ENCODE data around the gene MAP7. TPM values are rescaled to one million over a fixed set of nuclear protein-coding genes. Genes with fewer than 3 reads are reported as not detected.

Gene MAP7
- polyA plus RNA-seq, 1 donor from 2014 or later: 5.1 TPM

DNA sequence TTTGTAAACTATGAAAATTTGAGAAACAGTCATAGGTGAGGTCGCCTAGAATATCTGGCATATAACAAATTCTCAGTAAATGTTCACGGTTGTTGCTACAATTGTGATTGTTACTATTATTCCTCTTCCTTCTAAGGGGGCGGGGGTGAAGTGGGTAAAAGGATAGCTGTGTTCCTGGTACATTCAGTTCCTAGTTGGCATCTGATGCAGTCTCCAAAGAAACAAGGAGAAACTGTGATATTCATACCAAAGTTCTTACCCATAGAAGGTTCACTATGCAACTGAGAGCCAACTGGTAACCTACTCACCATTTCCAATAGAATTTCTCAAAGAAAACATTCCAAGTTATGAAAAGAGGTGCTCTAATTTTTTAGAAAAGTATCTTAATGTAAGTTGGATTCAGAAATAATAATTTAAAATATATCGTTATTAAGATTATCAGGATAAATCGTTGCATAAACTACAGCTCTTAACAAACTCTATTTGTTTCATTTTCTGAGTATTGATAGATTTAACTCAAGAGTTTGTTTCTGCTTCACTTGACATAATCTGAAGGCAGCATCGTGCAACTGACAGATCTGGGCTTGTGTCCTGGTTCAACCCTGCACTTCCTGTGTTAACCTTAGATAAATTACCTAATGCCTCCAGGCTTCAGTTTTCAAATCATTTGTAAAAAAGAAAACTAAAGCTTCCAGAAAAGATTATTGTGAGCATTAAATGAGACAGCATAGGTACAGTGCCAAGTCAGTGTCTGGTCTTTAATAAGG is 13.3 kb upstream of the MAP7 start:
- Histone ChIP-seq H3K9me2 (ENCODE audit: insufficient read depth, low read length) (no peaks in the 10 kb centered on the region), H3F3A (ENCODE audit: insufficient read depth, low read length, poor library complexity, severe bottlenecking) (no peaks in the 10 kb centered on the region), H3K9me3 (ENCODE audit: low read length) (no peaks in the 10 kb centered on the region), H2AFZ (ENCODE audit: low read depth, low read length) (no peak overlapping the region), H3K36me3 (ENCODE audit: insufficient read depth, low read length) (no peaks in the 10 kb centered on the region), H3K4me2 (ENCODE audit: low read length) (no peak overlapping the region), H3K79me2 (replicated peaks; ENCODE audit: insufficient read depth, low read length) (no peaks in the 10 kb centered on the region), H3K27ac (ENCODE audit: low read length) (no peak overlapping the region), H3K4me3 (ENCODE audit: low read length) (no peak overlapping the region), H3K27me3 (ENCODE audit: insufficient read depth, low read depth, low read length) (no peaks in the 10 kb centered on the region), H4K20me1 (ENCODE audit: insufficient read depth) (no peaks in the 10 kb centered on the region), H3K9ac (ENCODE audit: low read length) (no peak overlapping the region)
- no peak for TF ChIP-seq REST (IDR thresholded peaks at IDR 0.05; ENCODE audit: borderline replicate concordance)
- TF ChIP-seq POLR2AphosphoS5 (IDR thresholded peaks at IDR 0.05): no peak
- no peak for TF ChIP-seq SMC3 (conservative IDR thresholded peaks at IDR 0.05; ENCODE audit: poor library complexity)
- no peak for TF ChIP-seq EZH2 (IDR thresholded peaks at IDR 0.05; ENCODE audit: borderline replicate concordance, insufficient read depth, low read length, poor library complexity, severe bottlenecking)
- no peak for TF ChIP-seq RAD21 (conservative IDR thresholded peaks at IDR 0.05)
- TF ChIP-seq CTCF (IDR thresholded peaks at IDR 0.05; ENCODE audit: poor library complexity, severe bottlenecking): no peak
- no peak for TF ChIP-seq MXI1 (conservative IDR thresholded peaks at IDR 0.05; ENCODE audit: poor library complexity, severe bottlenecking)
- no peak for TF ChIP-seq TAF1 (IDR thresholded peaks at IDR 0.05; ENCODE audit: low read depth)
- no peak for TF ChIP-seq EP300 (conservative IDR thresholded peaks at IDR 0.05; ENCODE audit: poor library complexity, severe bottlenecking)

DNA sequence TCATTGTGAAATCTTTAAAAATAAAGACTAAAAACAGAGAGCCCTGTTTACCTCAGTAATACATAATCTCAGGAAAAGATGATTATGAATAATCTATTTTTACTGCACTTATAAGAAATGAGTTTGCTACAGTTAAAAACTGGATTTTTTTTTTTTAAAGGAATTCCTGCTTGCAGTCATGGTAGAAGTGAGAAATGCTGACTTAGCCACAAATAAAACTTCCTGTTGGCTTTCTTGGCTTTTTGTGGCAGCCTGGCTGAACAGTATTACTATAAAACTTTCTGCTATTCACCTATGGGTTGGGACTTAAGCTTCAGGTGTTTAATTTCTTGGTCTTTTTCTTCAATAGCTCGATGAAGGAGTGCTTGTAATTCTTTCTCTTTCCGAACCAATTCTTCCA is 12.0 kb upstream of the MAP7 start:
- Histone ChIP-seq H4K20me1 (ENCODE audit: insufficient read depth) (no peaks in the 10 kb centered on the region), H3K9me2 (ENCODE audit: insufficient read depth, low read length) (no peaks in the 10 kb centered on the region), H3F3A (ENCODE audit: insufficient read depth, low read length, poor library complexity, severe bottlenecking) (no peaks in the 10 kb centered on the region), H3K9ac (ENCODE audit: low read length) (no peak overlapping the region), H3K4me2 (ENCODE audit: low read length) (no peak overlapping the region), H3K9me3 (ENCODE audit: low read length) (no peaks in the 10 kb centered on the region), H3K27ac (ENCODE audit: low read length) (no peak overlapping the region), H3K27me3 (ENCODE audit: insufficient read depth, low read depth, low read length) (no peaks in the 10 kb centered on the region), H2AFZ (ENCODE audit: low read depth, low read length) (no peak overlapping the region), H3K79me2 (replicated peaks; ENCODE audit: insufficient read depth, low read length) (no peaks in the 10 kb centered on the region), H3K4me3 (ENCODE audit: low read length) (no peak overlapping the region), H3K36me3 (ENCODE audit: insufficient read depth, low read length) (no peaks in the 10 kb centered on the region)
- TF ChIP-seq TAF1 (IDR thresholded peaks at IDR 0.05; ENCODE audit: low read depth) (no peak), MXI1 (conservative IDR thresholded peaks at IDR 0.05; ENCODE audit: poor library complexity, severe bottlenecking) (no peak), EZH2 (IDR thresholded peaks at IDR 0.05; ENCODE audit: borderline replicate concordance, insufficient read depth, low read length, poor library complexity, severe bottlenecking) (no peak), SMC3 (conservative IDR thresholded peaks at IDR 0.05; ENCODE audit: poor library complexity) (no peak), RAD21 (conservative IDR thresholded peaks at IDR 0.05) (no peak), POLR2AphosphoS5 (IDR thresholded peaks at IDR 0.05) (no peak), REST (IDR thresholded peaks at IDR 0.05; ENCODE audit: borderline replicate concordance) (no peak), EP300 (conservative IDR thresholded peaks at IDR 0.05; ENCODE audit: poor library complexity, severe bottlenecking) (no peak), CTCF (IDR thresholded peaks at IDR 0.05; ENCODE audit: poor library complexity, severe bottlenecking) (no peak)

Data from neural cell (in vitro differentiated cells).